Colonic mucosa (tissue), 4 donors: ENCODE results near the gene SLC7A14. TPM values are rescaled to one million over a fixed set of nuclear protein-coding genes. Genes with fewer than 3 reads are reported as not detected.

Experiments used
- DNase-seq: peaks from one replicate; pipeline ENCODE4 v3.0.0-alpha.2; 2020
- H3K27ac ChIP-seq: fragments of 200-600 bp; one replicate; pipeline ENCODE4 v1.8.0; 2021
- H3K27me3 ChIP-seq: fragments of 200-600 bp; one replicate; pipeline ENCODE4 v1.8.0; 2021
- H3K36me3 ChIP-seq: fragments of 200-600 bp; one replicate; pipeline ENCODE4 v1.8.0; 2021
- H3K4me1 ChIP-seq: fragments of 200-600 bp; one replicate; pipeline ENCODE4 v1.8.0; 2021; ENCODE audit warnings: mild to moderate bottlenecking
- H3K4me3 ChIP-seq: fragments of 200-600 bp; one replicate; pipeline ENCODE4 v1.8.0; 2021
- H3K9ac ChIP-seq, 2 donors: one replicate each; pipeline ENCODE4 v1.7.0; 2013; ENCODE audit warnings: control low read depth in 2 of 2, low read depth in 2 of 2, low read length in 2 of 2
- H3K9me3 ChIP-seq: fragments of 200-600 bp; one replicate; pipeline ENCODE4 v1.8.0; 2021
- CTCF ChIP-seq: fragments of 200-600 bp; IDR thresholded peaks from one replicate; pipeline ENCODE4 v1.8.0; 2022; ENCODE audit warnings: antibody characterized with exemption, mild to moderate bottlenecking
- intact Hi-C: fragments of 100-400 bp; cut with DNase I; formaldehyde crosslinking; loops from one replicate; pipeline ENCODE4 v1.14.1; 2022
- total RNA-seq, 2 donors: library from RNA; stranded (reverse); fragmentation: NEBNext Ultra II Directional in 1 of 2; extraction: Animal tissue kit (Norgen Biotek cat#: 25700) in 1 of 2; gene quantifications; one replicate each; pipeline ENCODE4 v1.2.1, GENCODE V29; 2021
- donor health status: healthy.
- donor health status: DM: no; HTN: no; CAD: no.
- donor health status: DM: no; HTN: no; CAD: no.

SLC7A14 gene
- total RNA-seq, 2 donors from 2014 or later, result 0.05 to 0.56 TPM

- no peak for DNase-seq
- H3K4me3 ChIP-seq, result no peak overlapping the region
These were observed 30.5 kb downstream of the SLC7A14 start for GRCh38 chr3:170555329-170555728.

DNA sequence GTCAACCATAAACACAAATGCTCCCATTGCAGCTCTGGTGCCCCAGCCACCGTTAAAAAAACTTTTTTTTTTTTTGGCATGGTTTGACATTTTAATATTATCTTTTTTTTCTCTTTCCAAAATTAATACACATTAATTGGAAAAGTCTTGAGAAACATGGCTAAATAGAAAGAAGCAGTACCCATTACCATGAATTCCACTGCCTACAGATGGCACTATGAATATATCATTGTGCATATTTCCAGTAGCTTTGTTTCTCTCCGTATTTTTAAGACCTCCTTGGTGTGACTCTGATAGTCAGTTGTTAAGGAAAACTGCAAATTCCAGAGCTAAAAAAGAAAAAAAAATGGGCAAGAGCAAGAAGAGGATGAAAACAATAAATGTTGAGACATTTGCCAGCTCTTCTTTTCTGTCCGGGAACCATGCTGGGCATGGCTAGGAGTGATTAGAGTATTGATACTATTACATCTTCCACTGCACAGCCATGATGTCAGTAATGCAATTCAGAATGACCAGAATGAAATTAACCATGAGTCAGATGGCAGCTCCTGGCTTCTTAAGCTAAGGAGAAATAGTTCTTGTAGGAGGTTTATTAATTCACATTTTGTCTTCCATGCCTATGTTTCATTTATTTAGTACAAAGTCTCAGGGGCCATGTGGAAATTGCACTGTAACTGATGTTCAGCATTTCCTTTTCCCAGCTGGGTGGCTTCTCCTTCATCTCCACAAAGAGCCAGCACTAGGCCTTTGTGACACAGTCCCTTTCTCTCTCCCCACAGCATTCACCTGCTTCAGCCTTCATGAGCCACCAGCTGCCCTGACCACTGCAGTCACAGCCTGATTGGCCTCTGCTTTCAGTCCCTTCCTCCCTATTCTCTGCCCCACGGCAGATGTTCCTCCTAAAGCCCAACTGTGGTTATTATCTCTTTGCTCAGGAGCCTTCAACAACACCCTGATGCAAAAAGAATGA lies 31.8 kb downstream of the SLC7A14 start:
- intact Hi-C loops, result no loop called here
- no peaks in the 10 kb centered on the region for H3K4me1 ChIP-seq
- TF ChIP-seq CTCF, result no peak
- no peaks in the 10 kb centered on the region for H3K27me3 ChIP-seq
- no peaks in the 10 kb centered on the region for H3K9me3 ChIP-seq
- H3K4me3 ChIP-seq, result no peak overlapping the region
- no peaks in the 10 kb centered on the region for H3K36me3 ChIP-seq
- DNase-seq, result no peak
- H3K27ac ChIP-seq, result no peak overlapping the region
- no peak overlapping the region for H3K9ac ChIP-seq

More at GRCh38 chr3:170555329-170555728, 30.5 kb downstream of the SLC7A14 start:
- Histone ChIP-seq H3K4me1 (no peaks in the 10 kb centered on the region), H3K9me3 (no peaks in the 10 kb centered on the region), H3K9ac (no peak overlapping the region), H3K27ac (no peak overlapping the region), H3K27me3 (no peaks in the 10 kb centered on the region), H3K36me3 (no peaks in the 10 kb centered on the region)
- intact Hi-C loops, result no loop called here
- TF ChIP-seq CTCF, result no peak

- H3K36me3 ChIP-seq, result no peaks in the 10 kb centered on the region
- no peaks in the 10 kb centered on the region for H3K4me1 ChIP-seq
- H3K9ac ChIP-seq, result no peak overlapping the region
- no peaks in the 10 kb centered on the region for H3K9me3 ChIP-seq
- no peaks in the 10 kb centered on the region for H3K27me3 ChIP-seq
- intact Hi-C loops, result no loop called here
- no peak overlapping the region for H3K4me3 ChIP-seq
- no peak for TF ChIP-seq CTCF
- no peak overlapping the region for H3K27ac ChIP-seq
- no peak for DNase-seq
These were observed 34.6 kb downstream of the SLC7A14 start for GRCh38 chr3:170551252-170551651.

DNA sequence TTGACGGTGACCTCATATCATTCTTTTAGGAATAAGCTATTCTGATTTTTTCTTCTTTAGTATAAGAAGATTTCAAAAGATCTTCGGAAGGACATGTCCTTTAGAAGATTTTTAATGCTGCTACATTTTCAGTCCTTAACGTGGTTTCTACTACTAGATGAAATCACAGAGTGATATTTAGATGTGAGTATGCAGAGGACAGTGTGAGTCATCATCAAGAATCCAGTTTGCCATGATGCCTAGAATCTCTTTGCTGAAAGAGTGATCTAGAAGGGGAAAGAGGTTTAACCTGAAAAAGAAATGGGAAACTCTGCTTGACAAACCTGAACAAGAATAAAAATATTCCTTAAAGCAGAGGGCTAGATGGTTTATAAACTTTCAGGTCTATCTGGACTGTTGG lies 43.2 kb downstream of the SLC7A14 start:
- H3K9ac ChIP-seq, result no peak overlapping the region
- intact Hi-C loops, result no loop called here
- no peak overlapping the region for H3K4me3 ChIP-seq
- no peaks in the 10 kb centered on the region for H3K4me1 ChIP-seq
- H3K9me3 ChIP-seq, result no peaks in the 10 kb centered on the region
- TF ChIP-seq CTCF, result no peak
- H3K27ac ChIP-seq, result no peak overlapping the region
- H3K27me3 ChIP-seq, result no peaks in the 10 kb centered on the region
- no peak for DNase-seq
- H3K36me3 ChIP-seq, result no peaks in the 10 kb centered on the region

DNA sequence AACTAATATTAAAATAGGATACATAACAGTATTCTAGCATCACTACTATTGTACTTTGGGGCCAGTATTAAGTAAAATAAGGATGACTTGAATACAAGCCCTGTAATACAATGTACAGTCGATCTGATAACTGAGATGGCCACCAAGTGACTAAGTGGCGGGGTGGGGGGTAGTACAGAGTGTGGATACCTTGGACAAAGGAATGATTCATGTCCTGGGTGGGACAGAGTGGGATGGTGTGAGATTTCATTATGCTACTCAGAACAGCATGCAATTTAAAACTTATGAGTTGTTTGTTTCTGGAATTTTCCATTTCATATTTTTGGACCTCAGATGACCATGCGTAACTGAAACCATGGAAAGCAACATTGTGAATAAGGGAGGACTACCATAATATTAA lies 46.0 kb downstream of the SLC7A14 start:
- intact Hi-C loops, result no loop called here
- no peaks in the 10 kb centered on the region for H3K9me3 ChIP-seq
- H3K9ac ChIP-seq, result no peak overlapping the region
- H3K36me3 ChIP-seq, result no peaks in the 10 kb centered on the region
- H3K4me3 ChIP-seq, result no peak overlapping the region
- no peak overlapping the region for H3K27ac ChIP-seq
- H3K4me1 ChIP-seq, result no peaks in the 10 kb centered on the region
- H3K27me3 ChIP-seq, result no peaks in the 10 kb centered on the region
- TF ChIP-seq CTCF, result no peak
- no peak for DNase-seq
